HTR-8/SVneo (cell line): ENCODE results near the gene RANBP10.
"Not testable (repeated sequence)": the region's sequence is repeated elsewhere in the genome, so short reads cannot be mapped to it uniquely, and the experiment has no call there.

ENCODE experiments used
- DNase-seq: peaks from one replicate; pipeline ENCODE4 v3.0.0; 2011; ENCODE audit warnings: low spot score, mixed read lengths; ENCODE audit not compliant: insufficient read length
- FAIRE-seq: peaks from 2 replicates; lab custom pipeline; 2011; peaks lifted over from hg19 to GRCh38; lab: Jason Lieb, UNC

Gene RANBP10

DNA sequence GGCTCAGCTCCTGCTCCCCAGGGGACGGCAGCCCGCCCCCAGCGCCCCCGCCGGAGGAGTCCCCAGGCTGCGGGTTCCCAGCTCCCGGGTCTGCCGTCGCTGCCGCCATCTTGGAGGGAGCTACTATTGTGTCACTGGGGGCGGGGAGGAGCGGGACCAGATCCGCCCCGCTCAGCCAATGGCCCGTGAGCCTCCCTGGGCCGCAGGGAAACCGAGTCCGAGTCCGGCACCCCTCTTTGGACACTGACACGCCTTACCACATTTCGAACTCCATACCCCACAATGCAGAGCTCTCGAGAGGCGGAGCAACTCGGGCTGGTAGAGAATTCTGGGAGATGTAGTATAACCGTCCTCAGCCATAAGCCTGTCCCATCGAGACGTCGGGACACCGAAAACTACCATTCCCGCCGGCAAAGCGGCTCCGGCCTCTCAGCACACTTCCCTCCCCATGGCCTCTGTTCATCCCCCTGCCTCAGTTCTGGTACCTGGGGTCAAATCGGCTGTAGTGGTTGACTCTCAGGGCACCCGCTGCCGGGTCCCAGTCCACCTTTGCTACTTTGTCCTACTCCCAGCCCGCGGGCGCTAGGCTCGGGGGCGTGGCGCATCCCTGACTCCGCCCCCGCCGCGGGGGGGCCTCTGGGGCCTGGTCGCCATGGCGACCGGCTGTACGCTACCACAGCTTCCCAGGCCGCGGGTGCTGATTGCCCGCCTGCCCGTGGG lies at the start of gene RANBP10, which contains the start of gene TSNAXIP1:
Gene RANBP10, minus strand, starts transcription at position 133 of the 720 bp plus-strand sequence. Its CDS starts 24 bp downstream, at position 109.
Gene TSNAXIP1, plus strand, starts transcription at position 462 of the 720 bp plus-strand sequence. CDS start 261 bp downstream, outside the sequence.
- DNase-seq (peak; percentile 98), FAIRE-seq (peak; percentile 95)

DNA sequence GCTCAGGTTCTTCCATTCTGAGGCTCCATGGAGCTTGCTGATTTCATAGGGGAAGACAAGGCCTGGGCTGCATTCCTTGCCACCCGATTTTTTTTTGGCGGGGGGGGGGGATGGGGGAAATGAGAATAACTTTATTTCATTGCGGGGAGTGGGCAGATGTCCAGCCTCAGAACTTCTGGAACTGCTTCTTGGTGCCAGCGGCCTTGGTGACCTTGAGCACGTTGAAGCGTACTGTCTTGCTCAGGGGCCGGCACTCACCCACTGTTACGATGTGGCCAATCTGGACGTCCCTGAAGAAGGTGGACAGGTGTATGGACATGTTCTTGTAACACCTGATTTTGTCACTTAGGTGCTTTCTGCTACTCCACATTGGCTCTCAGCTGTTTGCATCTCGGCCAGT lies 49.4 kb upstream of the RANBP10 start:
- DNase-seq (no peak), FAIRE-seq (no peak)

GRCh38 chr16:67853670-67854069 lies 47.3 kb upstream of the RANBP10 start:
- no peak for FAIRE-seq
- no peak for DNase-seq

DNA sequence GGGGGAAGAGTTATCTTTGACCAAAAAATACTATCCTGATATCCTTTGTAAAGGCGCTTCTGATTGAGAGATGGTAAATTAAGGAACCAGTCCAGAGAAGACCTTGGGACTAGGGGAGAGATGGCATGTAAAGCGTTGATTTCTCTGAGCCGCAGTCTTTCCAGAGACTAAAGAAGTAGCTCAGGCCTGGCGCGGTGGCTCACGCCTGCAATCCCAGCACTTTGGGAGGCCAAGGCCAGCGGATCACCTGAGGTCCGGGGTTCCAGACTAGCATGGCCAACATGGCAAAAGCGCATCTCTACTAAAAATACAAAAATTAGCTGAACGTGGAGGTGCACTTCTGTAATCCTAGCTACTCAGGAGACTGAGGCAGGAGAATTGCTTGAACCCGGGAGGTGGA lies 41.8 kb upstream of the RANBP10 start:
- no peak for FAIRE-seq
- no peak for DNase-seq

DNA sequence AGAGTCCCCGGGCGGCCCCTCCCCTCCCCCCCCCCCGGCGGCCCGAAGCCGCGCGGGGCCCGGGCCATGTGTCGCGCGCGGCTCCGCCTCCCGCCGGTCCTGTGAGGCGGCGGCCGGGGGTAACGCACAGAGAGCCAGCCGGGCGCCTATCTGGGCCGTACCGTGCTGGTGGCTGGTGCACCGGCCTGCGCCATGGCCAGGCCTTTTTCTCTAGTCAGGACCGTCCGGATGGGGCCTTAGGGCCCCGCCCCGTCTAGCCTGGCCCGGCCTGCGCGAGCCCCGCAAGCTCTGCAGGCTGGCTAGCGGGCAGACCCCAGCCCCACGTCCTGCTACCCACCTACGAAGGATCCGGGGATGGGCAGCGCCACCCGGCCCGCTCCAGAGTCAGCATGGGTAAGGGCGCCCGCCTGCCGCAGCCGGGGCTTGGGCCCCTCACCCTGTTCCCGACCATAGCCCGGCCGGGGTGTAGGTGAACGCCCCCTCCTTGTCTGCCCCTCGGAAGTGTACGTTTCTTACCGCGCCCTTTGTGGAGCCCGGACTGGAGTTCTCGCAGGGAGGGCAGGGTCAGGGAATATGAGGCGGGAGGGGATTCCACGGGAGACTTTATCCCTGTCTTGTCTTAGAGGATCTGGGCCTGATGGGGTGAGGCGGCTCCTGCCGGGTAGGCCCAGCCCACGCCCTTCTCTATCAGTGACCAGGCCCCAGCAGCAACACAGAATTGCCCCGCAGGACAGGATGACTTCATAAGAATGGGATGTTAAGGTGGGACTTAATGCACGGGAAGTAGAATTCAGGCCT lies 40.9 kb upstream of the RANBP10 start, which contains the start of gene CENPT:
Gene CENPT, minus strand, starts transcription at position 630 of the 798 bp plus-strand sequence. CDS start 13,834 bp downstream, outside the sequence.
- no peak for FAIRE-seq
- DNase-seq = peak; percentile 62

GRCh38 chr16:67846320-67847063 lies 40.1 kb upstream of the RANBP10 start, which contains the start of gene NUTF2:
Gene NUTF2, plus strand, starts transcription at chr16:67846933. Its CDS starts 18,198 bp downstream, at chr16:67865131.
- peak; percentile 97 for DNase-seq
- peak; percentile 94 for FAIRE-seq

GRCh38 chr16:67846063-67846319 lies 39.6 kb upstream of the RANBP10 start:
- DNase-seq = no peak

GRCh38 chr16:67845291-67846062 lies 39.1 kb upstream of the RANBP10 start:
- FAIRE-seq (no peak), DNase-seq (no peak)

More at GRCh38 chr16:67846063-67846319, 39.6 kb upstream of the RANBP10 start:
- FAIRE-seq = no peak

DNA sequence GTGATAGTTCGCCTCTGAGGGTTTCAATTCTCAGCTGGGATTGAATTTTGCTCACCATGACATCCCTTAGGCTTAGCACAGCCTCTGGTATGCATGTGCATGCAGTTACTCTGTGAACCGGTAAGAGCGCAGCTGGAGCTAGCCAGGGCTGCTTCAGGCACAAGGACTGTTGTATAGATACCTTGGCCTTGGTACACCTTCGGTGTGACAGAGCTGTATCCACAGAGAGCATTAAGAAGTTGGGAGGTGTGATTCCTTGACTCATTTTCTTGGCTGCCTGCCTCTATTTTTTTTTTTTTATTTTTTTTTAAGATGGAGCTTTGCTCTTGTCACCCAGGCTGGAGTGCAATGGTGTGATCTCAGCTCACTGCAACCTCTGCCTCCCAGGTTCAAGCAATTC lies 38.1 kb upstream of the RANBP10 start:
- FAIRE-seq (no peak), DNase-seq (no peak)

DNA sequence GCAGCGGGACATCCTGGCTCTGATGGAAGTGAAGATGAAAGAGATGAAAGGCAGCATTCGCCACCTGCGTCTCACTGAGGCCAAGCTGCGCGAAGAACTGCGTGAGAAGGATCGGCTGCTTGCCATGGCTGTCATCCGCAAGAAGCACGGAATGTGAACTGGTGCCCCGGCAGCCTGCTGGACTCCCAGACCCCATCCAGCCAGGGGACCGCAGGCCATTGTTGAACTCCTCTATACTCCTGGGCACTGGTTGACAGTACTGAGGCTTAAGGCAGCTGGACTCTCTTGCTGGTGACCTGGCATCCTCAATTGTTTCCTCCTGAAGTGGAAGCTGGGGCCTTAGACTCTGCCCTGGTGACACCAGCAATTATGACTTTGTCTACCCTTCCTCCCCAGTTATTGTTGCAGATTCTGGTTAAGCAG lies 37.0 kb upstream of the RANBP10 start:
- FAIRE-seq (no peak), DNase-seq (no peak)

GRCh38 chr16:67842509-67843342 lies 36.4 kb upstream of the RANBP10 start:
- FAIRE-seq (peak; percentile 69), DNase-seq (no peak)

GRCh38 chr16:67841816-67842508 lies 35.6 kb upstream of the RANBP10 start, which contains the start of gene THAP11:
Gene THAP11, plus strand, starts transcription at chr16:67842320. Its CDS starts 235 bp downstream, at chr16:67842555.
- FAIRE-seq (peak; percentile 95), DNase-seq (peak; percentile 93)

DNA sequence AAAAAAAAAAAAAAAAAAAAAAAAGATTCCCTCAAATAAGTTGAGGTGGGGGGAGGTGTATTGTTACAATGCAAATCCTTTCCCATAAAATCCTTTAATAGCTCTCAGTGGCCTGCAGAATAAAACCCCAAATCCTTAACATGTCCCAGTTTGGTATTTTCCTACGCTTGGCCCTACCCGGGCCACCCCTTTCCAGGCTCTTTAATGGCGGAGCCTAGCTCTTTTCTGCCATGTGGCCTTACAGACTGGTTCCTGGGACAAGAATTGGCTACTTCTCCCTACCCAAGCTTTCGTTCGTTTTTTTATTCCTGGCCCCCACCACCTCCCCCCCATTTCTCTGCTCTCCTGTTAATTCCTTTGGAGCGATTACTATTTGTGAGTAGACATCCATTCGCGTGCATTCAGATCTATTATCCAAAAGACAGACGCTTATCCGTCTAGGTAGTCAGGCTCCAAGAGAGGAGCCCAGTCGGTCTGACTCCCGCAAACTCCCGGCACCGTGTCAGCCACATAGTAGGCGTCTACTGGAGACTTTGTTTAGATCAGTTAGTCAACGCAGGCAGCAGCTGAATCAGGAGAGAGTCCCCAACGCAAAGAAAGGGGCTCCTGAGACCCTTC lies 34.9 kb upstream of the RANBP10 start:
- DNase-seq (no peak), FAIRE-seq (no peak)

DNA sequence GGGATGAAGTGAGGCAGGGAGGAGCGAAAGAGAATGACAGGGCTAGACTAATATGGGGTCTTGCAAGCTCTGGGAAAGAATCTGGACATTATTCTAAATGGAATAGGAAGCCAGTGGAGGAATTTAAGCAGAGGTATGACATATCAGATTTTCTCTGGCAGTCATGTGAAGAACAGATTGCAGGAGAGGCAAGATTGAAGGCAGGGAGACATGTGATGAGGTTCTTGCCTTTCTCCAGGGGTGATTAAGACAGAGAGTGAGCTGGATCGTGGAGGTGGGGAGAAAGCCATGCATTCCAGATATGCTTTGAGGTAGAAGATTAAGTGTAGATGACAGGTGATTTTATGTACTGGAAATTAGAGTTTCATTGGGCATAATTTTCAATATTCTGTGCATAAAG lies 31.5 kb upstream of the RANBP10 start:
- FAIRE-seq (no peak), DNase-seq (no peak)

DNA sequence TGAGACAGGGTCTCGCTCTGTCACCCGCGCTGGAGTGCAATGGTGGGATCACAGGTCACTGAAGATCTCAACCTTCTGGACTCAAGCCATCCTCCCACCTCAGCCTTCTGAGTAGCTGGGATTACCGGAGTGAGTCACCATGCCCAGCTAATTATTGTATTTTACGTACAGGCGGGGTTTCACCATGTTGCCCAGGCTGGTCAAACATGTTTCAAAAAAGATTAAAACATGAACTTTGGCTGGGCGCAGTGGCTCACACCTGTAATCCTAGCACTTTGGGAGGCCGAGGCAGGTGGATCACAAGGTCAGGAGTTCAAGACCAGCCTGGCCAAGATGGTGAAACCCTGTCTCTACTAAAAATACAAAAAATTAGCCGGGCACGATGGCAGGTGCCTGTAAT lies 30.8 kb upstream of the RANBP10 start:
- FAIRE-seq, DNase-seq: not testable (repeated sequence)

DNA sequence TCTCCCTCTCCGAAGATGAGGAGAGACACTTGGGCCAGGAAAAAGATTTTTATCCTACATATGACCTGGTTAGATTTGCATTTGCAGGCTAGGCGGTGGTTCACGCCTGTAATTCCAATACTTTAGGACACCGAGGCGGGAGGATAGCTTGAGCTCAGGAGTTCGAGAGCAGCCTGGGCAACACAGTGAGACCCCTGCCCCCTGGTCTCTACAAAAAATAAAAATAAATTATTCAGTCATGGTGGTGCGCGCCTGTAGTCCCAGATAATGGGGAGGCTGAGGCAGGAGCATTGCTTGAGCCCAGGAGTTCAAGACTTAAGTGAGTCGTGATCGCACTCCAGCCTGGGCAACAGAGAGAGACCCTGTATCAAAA lies 27.9 kb upstream of the RANBP10 start:
- no peak for DNase-seq
- no peak for FAIRE-seq

DNA sequence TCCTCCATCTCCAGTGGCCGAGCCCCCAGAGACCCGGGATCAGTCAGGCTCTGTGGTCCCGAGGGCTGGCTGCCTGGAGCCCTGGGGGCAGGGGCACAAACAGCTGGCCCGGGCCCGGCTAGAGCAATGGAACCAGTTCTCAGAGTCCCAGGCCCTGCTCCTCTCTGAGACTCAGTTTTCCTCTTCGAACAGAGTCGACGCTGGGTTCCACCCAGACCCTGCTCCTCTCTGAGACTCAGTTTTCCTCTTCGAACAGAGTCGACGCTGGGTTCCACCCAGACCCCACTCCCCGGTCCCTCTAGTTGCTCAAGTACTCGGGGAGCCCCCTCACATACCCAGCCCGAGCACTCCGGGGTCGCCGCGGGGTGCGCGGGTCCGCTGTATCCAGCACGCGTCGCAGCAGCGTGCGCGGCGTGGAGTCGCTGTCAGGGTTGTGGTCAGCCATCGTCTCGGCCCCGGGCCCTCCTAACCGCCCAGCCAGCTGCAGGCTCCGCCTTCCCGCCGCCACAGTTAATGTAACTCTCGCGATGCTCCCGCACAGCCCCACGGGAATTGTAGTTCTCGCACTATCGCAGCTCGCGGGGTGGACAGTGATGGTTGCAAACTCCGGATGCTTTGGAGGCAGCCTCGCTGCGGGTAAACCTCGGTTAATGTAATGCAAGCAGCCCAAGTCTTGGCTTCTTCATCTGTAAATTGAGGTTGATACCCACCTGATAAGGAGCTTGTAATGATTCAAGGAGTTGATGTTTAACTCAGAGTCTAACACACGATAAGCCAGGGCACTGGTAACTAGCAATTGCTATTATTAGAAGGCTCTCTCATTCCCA lies 27.3 kb upstream of the RANBP10 start:
- DNase-seq (peak; percentile 98), FAIRE-seq (peak; percentile 96)
